NB4 (cell line): ENCODE measurements around the gene CLMN.

Experiments used
- DNase-seq: peaks from one replicate; pipeline ENCODE4 v3.0.0; 2010; ENCODE audit warnings: low read depth
- H3K4me3 ChIP-seq: one replicate; pipeline ENCODE4 v1.5.1; 2011; ENCODE audit warnings: mild to moderate bottlenecking, low read depth, low read length, moderate library complexity
- CTCF ChIP-seq: IDR thresholded peaks from one replicate; pipeline ENCODE4 v1.5.1; 2012; ENCODE audit warnings: low read depth, low read length
- MAX ChIP-seq: IDR thresholded peaks from 2 replicates; pipeline ENCODE4 v1.6.1; 2011; ENCODE audit warnings: low read depth, low read length
- MYC ChIP-seq: IDR thresholded peaks from 2 replicates; pipeline ENCODE4 v1.6.1; 2011; ENCODE audit warnings: low read depth, low read length
- POLR2A ChIP-seq: IDR thresholded peaks from 2 replicates; pipeline ENCODE4 v1.6.1; 2011; ENCODE audit warnings: mild to moderate bottlenecking; ENCODE audit not compliant: insufficient read length; ENCODE audit errors: extremely low read depth

The CLMN gene

GRCh38 chr14:95335071-95335470, 15.4 kb upstream of the CLMN start:
- DNase-seq, result no peak
- H3K4me3 ChIP-seq, result no peak overlapping the region
- no peak for TF ChIP-seq MYC
- TF ChIP-seq CTCF, result no peak
- no peak for TF ChIP-seq MAX
- no peak for TF ChIP-seq POLR2A

GRCh38 chr14:95334044-95334443, 14.3 kb upstream of the CLMN start:
- TF ChIP-seq POLR2A (no peak), MYC (no peak), MAX (no peak), CTCF (peak; percentile 6)
- no peak for DNase-seq
- H3K4me3 ChIP-seq, result no peak overlapping the region

- no peak overlapping the region for H3K4me3 ChIP-seq
- TF ChIP-seq MAX, result no peak
- TF ChIP-seq MYC, result no peak
- no peak for TF ChIP-seq CTCF
- no peak for TF ChIP-seq POLR2A
- no peak for DNase-seq
These were observed 12.9 kb upstream of the CLMN start for GRCh38 chr14:95332641-95333040.

GRCh38 chr14:95331708-95332408, 12.2 kb upstream of the CLMN start:
- no peak for TF ChIP-seq MYC
- no peak overlapping the region for H3K4me3 ChIP-seq
- no peak for DNase-seq

- DNase-seq, result no peak
- H3K4me3 ChIP-seq, result no peak overlapping the region
- TF ChIP-seq CTCF (no peak), MAX (no peak), POLR2A (no peak), MYC (no peak)
These were observed 11.1 kb upstream of the CLMN start for GRCh38 chr14:95330591-95331370.

- no peak for DNase-seq
- no peak overlapping the region for H3K4me3 ChIP-seq
- TF ChIP-seq CTCF (no peak), POLR2A (no peak), MAX (no peak), MYC (no peak)
These were observed 10.2 kb upstream of the CLMN start for GRCh38 chr14:95329941-95330340.
